Lung (tissue), 12 donors: ENCODE results near the gene POC1B. TPM values are rescaled to one million over a fixed set of nuclear protein-coding genes. Genes with fewer than 3 reads are reported as not detected.

Experiments
- ATAC-seq: fragments of 200-7000 bp; cut with Tn5 transposase; one replicate; pipeline ENCODE4 v1.9.1; 2020; ENCODE audit warnings: moderate number of reproducible peaks; ENCODE audit not compliant: insufficient read depth, low FRiP score
- DNase-seq, 3 donors: peaks; one replicate each; pipeline ENCODE4 v3.0.0-alpha.2; 2013 to 2017
- H3K27ac ChIP-seq, 2 donors: one replicate each; pipeline ENCODE4 v1.5.1; 2013; ENCODE audit warnings: mild to moderate bottlenecking in 2 of 2, moderate library complexity in 2 of 2, control low read depth in 1 of 2, inconsistent platforms in 1 of 2, low read depth in 1 of 2, low read length in 1 of 2
- H3K27me3 ChIP-seq, 3 donors: one replicate each; pipeline ENCODE4 v1.5.1; 2013; ENCODE audit warnings: low read length in 2 of 3; ENCODE audit not compliant: control insufficient read depth in 3 of 3, insufficient read depth in 3 of 3
- H3K36me3 ChIP-seq, 4 donors: one replicate each; pipeline ENCODE4 v1.5.1; 2013; ENCODE audit warnings: low read length in 4 of 4, mild to moderate bottlenecking in 1 of 4, moderate library complexity in 1 of 4; ENCODE audit not compliant: control insufficient read depth in 4 of 4, insufficient read depth in 4 of 4
- H3K4me1 ChIP-seq, 5 donors: one replicate each; pipeline ENCODE4 v1.5.1; 2013; ENCODE audit warnings: low read length in 5 of 5, mild to moderate bottlenecking in 2 of 5, moderate library complexity in 1 of 5; ENCODE audit not compliant: control insufficient read depth in 5 of 5, insufficient read depth in 5 of 5
- H3K4me3 ChIP-seq: one replicate; pipeline ENCODE4 v1.5.1; 2013; ENCODE audit warnings: mild to moderate bottlenecking, control low read depth, moderate library complexity
- H3K9ac ChIP-seq, 2 donors: one replicate each; pipeline ENCODE4 v1.5.1; 2013; ENCODE audit warnings: low read length in 2 of 2, control low read depth in 1 of 2; ENCODE audit not compliant: insufficient read depth in 1 of 2
- H3K9me3 ChIP-seq, 4 donors: one replicate each; pipeline ENCODE4 v1.5.1; 2013; ENCODE audit warnings: low read length in 3 of 4, mild to moderate bottlenecking in 1 of 4, moderate library complexity in 1 of 4; ENCODE audit not compliant: control insufficient read depth in 4 of 4, insufficient read depth in 3 of 4
- CTCF ChIP-seq: IDR thresholded peaks from 2 replicates; pipeline ENCODE4 v1.5.1; 2012; ENCODE audit warnings: mild to moderate bottlenecking; ENCODE audit errors: control extremely low read depth, extremely low read depth
- WGBS, 2 donors: extraction: QIAGEN DNeasy Blood & Tissue Kit; methylation state at CpG; one replicate each; pipeline ENCODE4 v1.1.7; 2013; 5-methylcytosine and 5-hydroxymethylcytosine counted together
- polyA plus RNA-seq, 2 donors: library from polyadenylated mRNA; stranded (reverse); fragments of 200-250 nt; gene quantifications; one replicate each; pipeline ENCODE4 v1.2.1, GENCODE V29; 2013
- total RNA-seq, 2 donors: library from RNA; depleted of rRNA in 1 of 2; stranded (reverse); fragments of >200 nt in 1 of 2; gene quantifications; one replicate each; pipeline ENCODE4 v1.2.1, GENCODE V29; 2014 to 2021
- donor health status: control.
- donor health status: control.
- donor health status: Bipolar disorder and iron deficiency.
- donor health status: healthy.
- donor health status: DM: yes; HTN: yes; CAD: no.

Gene POC1B
- total and polyA plus RNA-seq, 4 donors = 6.9 to 32.6 (median 10.9) TPM

GRCh38 chr12:89567691-89568239, 41.9 kb upstream of the POC1B start:
- ATAC-seq = peak; percentile 35
- Histone ChIP-seq H3K27ac (no peak overlapping the region), H3K9ac (no peak overlapping the region), H3K4me3 (no peak overlapping the region), H3K27me3 (no peaks in the 10 kb centered on the region), H3K36me3 (no peaks in the 10 kb centered on the region), H3K9me3 (no peaks in the 10 kb centered on the region), H3K4me1 (peaks cover 0 to 9% (median 0%) of the 10 kb centered on the region in 5 donors)
- no peak for TF ChIP-seq CTCF
- no peak for DNase-seq
- WGBS, 2 donors = 65 to 83% methylated on average over 3 of the region's 3 CpGs

- no peak overlapping the region for H3K9ac ChIP-seq
- H3K27ac ChIP-seq = no peak overlapping the region
- peaks cover 0 to 9% (median 0%) of the 10 kb centered on the region in 5 donors for H3K4me1 ChIP-seq
- H3K4me3 ChIP-seq = no peak overlapping the region
- ATAC-seq = no peak
- no peak for TF ChIP-seq CTCF
- no peaks in the 10 kb centered on the region for H3K27me3 ChIP-seq
- DNase-seq = no peak
- H3K36me3 ChIP-seq = no peaks in the 10 kb centered on the region
- no peaks in the 10 kb centered on the region for H3K9me3 ChIP-seq
Measured at GRCh38 chr12:89566615-89567014, 40.8 kb upstream of the POC1B start.

GRCh38 chr12:89565002-89565401, 39.2 kb upstream of the POC1B start:
- TF ChIP-seq CTCF = no peak
- no peak overlapping the region for H3K4me3 ChIP-seq
- H3K9me3 ChIP-seq = no peaks in the 10 kb centered on the region
- no peak for DNase-seq
- no peaks in the 10 kb centered on the region for H3K36me3 ChIP-seq
- H3K4me1 ChIP-seq = peaks cover 0 to 9% (median 0%) of the 10 kb centered on the region in 5 donors
- no peaks in the 10 kb centered on the region for H3K27me3 ChIP-seq
- ATAC-seq = no peak
- no peak overlapping the region for H3K9ac ChIP-seq
- H3K27ac ChIP-seq = no peak overlapping the region

GRCh38 chr12:89559753-89560152, 33.9 kb upstream of the POC1B start:
- TF ChIP-seq CTCF = no peak
- ATAC-seq (no peak), DNase-seq (no peak)
- no peak overlapping the region for H3K4me3 ChIP-seq
- no peaks in the 10 kb centered on the region for H3K4me1 ChIP-seq
- no peaks in the 10 kb centered on the region for H3K27me3 ChIP-seq
- H3K36me3 ChIP-seq = no peaks in the 10 kb centered on the region
- no peak overlapping the region for H3K9ac ChIP-seq
- no peaks in the 10 kb centered on the region for H3K9me3 ChIP-seq
- no peak overlapping the region for H3K27ac ChIP-seq
- WGBS, 2 donors = 88 to 93% methylated on average over 10 of the region's 10 CpGs
